SK-N-SH treated with all-trans-retinoic acid at 6 μM for 48 hours (cell line): ENCODE measurements around the gene EPHB3.

ENCODE experiments used
- ATAC-seq: fragments of 200-7000 bp; cut with Tn5 transposase; 3 replicates; pipeline ENCODE4 v1.9.1; 2020; ENCODE audit warnings: mild to moderate bottlenecking, moderate library complexity
- ARNTL ChIP-seq: fragments of 450-650 bp; formaldehyde crosslinking; IDR thresholded peaks from 2 replicates; pipeline ENCODE4 v1.5.0; 2020; ENCODE audit warnings: low read depth, mild to moderate bottlenecking, moderate library complexity, borderline replicate concordance
- BACH2 ChIP-seq: fragments of 250-450 bp; sonication (Bioruptor Pico); IDR thresholded peaks from 2 replicates; pipeline ENCODE4 v1.9.0; 2021; ENCODE audit warnings: mild to moderate bottlenecking, borderline replicate concordance
- CREB5 ChIP-seq: fragments of 250-450 bp; sonication (Bioruptor Pico); IDR thresholded peaks from 2 replicates; pipeline ENCODE4 v1.5.1; 2020; ENCODE audit warnings: low read depth, mild to moderate bottlenecking, moderate library complexity
- CSDC2 ChIP-seq: fragments of 250-450 bp; sonication (Bioruptor Pico); IDR thresholded peaks from 2 replicates; pipeline ENCODE4 v1.5.0; 2020; ENCODE audit warnings: mild to moderate bottlenecking, moderate library complexity
- ESRRG ChIP-seq: fragments of 250-450 bp; sonication (Bioruptor Pico); IDR thresholded peaks from 2 replicates; pipeline ENCODE4 v1.6.1; 2021; ENCODE audit warnings: mild to moderate bottlenecking
- GLIS3 ChIP-seq: fragments of 250-450 bp; sonication (Bioruptor Pico); IDR thresholded peaks from 2 replicates; pipeline ENCODE4 v1.5.0; 2020; ENCODE audit warnings: mild to moderate bottlenecking, moderate library complexity
- ISL1 ChIP-seq: fragments of 250-450 bp; sonication (Bioruptor Pico); IDR thresholded peaks from 2 replicates; pipeline ENCODE4 v2.1.2; 2022; ENCODE audit warnings: mild to moderate bottlenecking, moderate library complexity
- OSR1 ChIP-seq: fragments of 250-450 bp; sonication (Bioruptor Pico); IDR thresholded peaks from 2 replicates; pipeline ENCODE4 v1.8.0; 2022; ENCODE audit warnings: moderate library complexity, mild to moderate bottlenecking, inconsistent platforms
- PATZ1 ChIP-seq: fragments of 250-450 bp; sonication (Bioruptor Pico); IDR thresholded peaks from 2 replicates; pipeline ENCODE4 v1.8.0; 2020; ENCODE audit warnings: mild to moderate bottlenecking, moderate library complexity, borderline replicate concordance
- POU6F1 ChIP-seq: fragments of 250-450 bp; sonication (Bioruptor Pico); IDR thresholded peaks from 2 replicates; pipeline ENCODE4 v1.8.0; 2021; ENCODE audit warnings: low read depth, mild to moderate bottlenecking, moderate library complexity, borderline replicate concordance
- PPARA ChIP-seq: fragments of 250-450 bp; sonication (Bioruptor Pico); IDR thresholded peaks from 2 replicates; pipeline ENCODE4 v1.5.0; 2020; ENCODE audit warnings: mild to moderate bottlenecking, borderline replicate concordance
- RARB ChIP-seq: fragments of 250-450 bp; sonication (Bioruptor Pico); IDR thresholded peaks from 2 replicates; pipeline ENCODE4 v1.8.0; 2021; ENCODE audit warnings: mild to moderate bottlenecking, moderate library complexity
- SNAI2 ChIP-seq: fragments of 250-450 bp; sonication (Bioruptor Pico); IDR thresholded peaks from 2 replicates; pipeline ENCODE4 v1.5.0; 2020; ENCODE audit warnings: mild to moderate bottlenecking, moderate library complexity
- TCF4 ChIP-seq: fragments of 250-450 bp; sonication (Bioruptor Pico); IDR thresholded peaks from 2 replicates; pipeline ENCODE4 v1.8.0; 2021; ENCODE audit warnings: mild to moderate bottlenecking, moderate library complexity, borderline replicate concordance
- TOX ChIP-seq: fragments of 250-450 bp; sonication (Bioruptor Pico); IDR thresholded peaks from 2 replicates; pipeline ENCODE4 v1.8.0; 2021; ENCODE audit warnings: mild to moderate bottlenecking, moderate library complexity, borderline replicate concordance
- ZC3H10 ChIP-seq: fragments of 250-450 bp; sonication (Bioruptor Pico); IDR thresholded peaks from 2 replicates; pipeline ENCODE4 v1.5.1; 2021; ENCODE audit warnings: mild to moderate bottlenecking, moderate library complexity
- ZFP3 ChIP-seq: fragments of 250-450 bp; sonication (Bioruptor Pico); IDR thresholded peaks from 2 replicates; pipeline ENCODE4 v1.5.0; 2020; ENCODE audit warnings: mild to moderate bottlenecking, moderate library complexity
- ZFP30 ChIP-seq: fragments of 450-650 bp; formaldehyde crosslinking; IDR thresholded peaks from 2 replicates; pipeline ENCODE4 v1.5.0; 2022; ENCODE audit warnings: mild to moderate bottlenecking, moderate library complexity
- ZNF8 ChIP-seq: fragments of 450-650 bp; formaldehyde crosslinking; IDR thresholded peaks from 2 replicates; pipeline ENCODE4 v1.5.0; 2020; ENCODE audit warnings: mild to moderate bottlenecking, moderate library complexity
- TF ChIP-seq, protein P1 (sequence below): fragments of 250-450 bp; sonication (Bioruptor Pico); IDR thresholded peaks from 2 replicates; pipeline ENCODE4 v1.5.1; 2021; ENCODE audit warnings: mild to moderate bottlenecking, moderate library complexity
- TF ChIP-seq, protein P2 (sequence below): fragments of 250-450 bp; sonication (Bioruptor Pico); IDR thresholded peaks from 2 replicates; pipeline ENCODE4 v1.5.0; 2020; ENCODE audit warnings: mild to moderate bottlenecking, moderate library complexity

Gene EPHB3

DNA sequence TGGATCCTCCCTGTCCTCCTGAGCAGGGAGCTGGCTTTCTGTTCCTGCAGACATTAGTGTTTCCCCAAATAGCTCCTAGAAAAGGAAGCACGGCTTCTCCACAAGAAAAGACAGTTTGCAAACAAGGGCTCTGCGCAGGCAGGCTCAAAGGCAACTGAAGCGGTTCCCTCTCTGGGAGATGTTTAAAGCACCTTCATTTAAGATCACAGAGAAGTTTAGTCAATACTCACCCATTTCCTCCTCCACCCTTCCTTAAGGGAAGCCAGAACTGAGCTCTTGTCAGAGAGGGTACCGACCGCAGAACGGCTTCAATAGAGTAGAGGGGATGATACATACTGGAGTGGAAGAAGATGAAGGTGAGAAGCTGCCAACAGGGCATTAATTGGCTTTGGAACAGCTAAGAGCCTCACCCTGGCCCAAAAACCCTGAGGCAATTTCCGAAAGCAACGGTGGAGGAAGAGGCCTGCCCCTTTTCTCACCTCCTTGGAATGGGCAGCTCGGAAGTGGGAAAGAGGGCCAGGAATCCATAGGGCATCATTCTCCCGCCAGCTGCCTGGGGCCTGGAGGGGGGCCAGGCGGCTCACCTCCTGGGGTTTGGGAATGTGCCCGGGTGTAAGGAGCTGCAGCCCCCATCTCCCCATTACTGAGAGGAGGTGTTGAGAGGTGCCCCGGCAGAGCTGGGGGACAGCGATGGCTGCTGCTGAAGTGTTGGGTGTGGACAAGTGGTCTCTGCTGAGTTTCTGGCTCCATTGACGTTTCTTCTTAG lies 4.8 kb upstream of the EPHB3 start:
- no peak for TF ChIP-seq ARNTL (CRISPR knock-in tag)
- no peak for TF ChIP-seq RARB (CRISPR knock-in tag)
- TF ChIP-seq PPARA: no peak
- TF ChIP-seq BACH2 (CRISPR knock-in tag): no peak
- no peak for TF ChIP-seq ZFP3 (CRISPR knock-in tag)
- no peak for TF ChIP-seq ZNF8
- TF ChIP-seq TOX (CRISPR knock-in tag): no peak
- TF ChIP-seq, protein P1, sequence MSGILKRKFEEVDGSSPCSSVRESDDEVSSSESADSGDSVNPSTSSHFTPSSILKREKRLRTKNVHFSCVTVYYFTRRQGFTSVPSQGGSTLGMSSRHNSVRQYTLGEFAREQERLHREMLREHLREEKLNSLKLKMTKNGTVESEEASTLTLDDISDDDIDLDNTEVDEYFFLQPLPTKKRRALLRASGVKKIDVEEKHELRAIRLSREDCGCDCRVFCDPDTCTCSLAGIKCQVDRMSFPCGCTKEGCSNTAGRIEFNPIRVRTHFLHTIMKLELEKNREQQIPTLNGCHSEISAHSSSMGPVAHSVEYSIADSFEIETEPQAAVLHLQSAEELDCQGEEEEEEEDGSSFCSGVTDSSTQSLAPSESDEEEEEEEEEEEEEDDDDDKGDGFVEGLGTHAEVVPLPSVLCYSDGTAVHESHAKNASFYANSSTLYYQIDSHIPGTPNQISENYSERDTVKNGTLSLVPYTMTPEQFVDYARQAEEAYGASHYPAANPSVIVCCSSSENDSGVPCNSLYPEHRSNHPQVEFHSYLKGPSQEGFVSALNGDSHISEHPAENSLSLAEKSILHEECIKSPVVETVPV: no peak
- no peak for TF ChIP-seq TCF4 (CRISPR knock-in tag)
- no peak for TF ChIP-seq PATZ1 (CRISPR knock-in tag)
- no peak for TF ChIP-seq SNAI2
- no peak for TF ChIP-seq CREB5 (CRISPR knock-in tag)
- no peak for TF ChIP-seq ISL1 (CRISPR knock-in tag)
- no peak for TF ChIP-seq ZC3H10 (CRISPR knock-in tag)
- no peak for TF ChIP-seq CSDC2
- TF ChIP-seq OSR1 (CRISPR knock-in tag): no peak
- no peak for TF ChIP-seq ZFP30 (CRISPR knock-in tag)
- ATAC-seq: no peak

GRCh38 chr3:184557348-184557950 lies 4.1 kb upstream of the EPHB3 start:
- TF ChIP-seq, protein P2, sequence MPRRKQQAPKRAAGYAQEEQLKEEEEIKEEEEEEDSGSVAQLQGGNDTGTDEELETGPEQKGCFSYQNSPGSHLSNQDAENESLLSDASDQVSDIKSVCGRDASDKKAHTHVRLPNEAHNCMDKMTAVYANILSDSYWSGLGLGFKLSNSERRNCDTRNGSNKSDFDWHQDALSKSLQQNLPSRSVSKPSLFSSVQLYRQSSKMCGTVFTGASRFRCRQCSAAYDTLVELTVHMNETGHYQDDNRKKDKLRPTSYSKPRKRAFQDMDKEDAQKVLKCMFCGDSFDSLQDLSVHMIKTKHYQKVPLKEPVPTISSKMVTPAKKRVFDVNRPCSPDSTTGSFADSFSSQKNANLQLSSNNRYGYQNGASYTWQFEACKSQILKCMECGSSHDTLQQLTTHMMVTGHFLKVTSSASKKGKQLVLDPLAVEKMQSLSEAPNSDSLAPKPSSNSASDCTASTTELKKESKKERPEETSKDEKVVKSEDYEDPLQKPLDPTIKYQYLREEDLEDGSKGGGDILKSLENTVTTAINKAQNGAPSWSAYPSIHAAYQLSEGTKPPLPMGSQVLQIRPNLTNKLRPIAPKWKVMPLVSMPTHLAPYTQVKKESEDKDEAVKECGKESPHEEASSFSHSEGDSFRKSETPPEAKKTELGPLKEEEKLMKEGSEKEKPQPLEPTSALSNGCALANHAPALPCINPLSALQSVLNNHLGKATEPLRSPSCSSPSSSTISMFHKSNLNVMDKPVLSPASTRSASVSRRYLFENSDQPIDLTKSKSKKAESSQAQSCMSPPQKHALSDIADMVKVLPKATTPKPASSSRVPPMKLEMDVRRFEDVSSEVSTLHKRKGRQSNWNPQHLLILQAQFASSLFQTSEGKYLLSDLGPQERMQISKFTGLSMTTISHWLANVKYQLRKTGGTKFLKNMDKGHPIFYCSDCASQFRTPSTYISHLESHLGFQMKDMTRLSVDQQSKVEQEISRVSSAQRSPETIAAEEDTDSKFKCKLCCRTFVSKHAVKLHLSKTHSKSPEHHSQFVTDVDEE (CRISPR knock-in tag): no peak
- TF ChIP-seq RARB (CRISPR knock-in tag) (no peak), GLIS3 (CRISPR knock-in tag) (no peak)
- TF ChIP-seq, all 23 proteins: peak for 0
- ATAC-seq: no peak

GRCh38 chr3:184558726-184559125 lies 2.9 kb upstream of the EPHB3 start:
- TF ChIP-seq PPARA: no peak
- TF ChIP-seq, protein P1: no peak
- TF ChIP-seq ISL1 (CRISPR knock-in tag): no peak
- no peak for TF ChIP-seq OSR1 (CRISPR knock-in tag)
- TF ChIP-seq GLIS3 (CRISPR knock-in tag): no peak
- TF ChIP-seq CREB5 (CRISPR knock-in tag): no peak
- TF ChIP-seq ZFP30 (CRISPR knock-in tag): no peak
- TF ChIP-seq ZFP3 (CRISPR knock-in tag): no peak
- TF ChIP-seq ZNF8: no peak
- TF ChIP-seq BACH2 (CRISPR knock-in tag): no peak
- no peak for TF ChIP-seq ESRRG (CRISPR knock-in tag)
- TF ChIP-seq POU6F1 (CRISPR knock-in tag): no peak
- no peak for TF ChIP-seq ARNTL (CRISPR knock-in tag)
- ATAC-seq: no peak
